Activated CD8-positive, alpha-beta T cell treated with anti-CD3 and anti-CD28 coated beads for 36 hours (primary cell): Measurements from ENCODE around the gene LMLN. TPM values are rescaled to one million over a fixed set of nuclear protein-coding genes. Genes with fewer than 3 reads are reported as not detected.

ENCODE experiments used
- ATAC-seq: fragments of 200-7000 bp; cut with Tn5 transposase; one replicate; pipeline ENCODE4 v1.10.0; 2021; ENCODE audit warnings: mild to moderate bottlenecking, moderate library complexity
- CTCF ChIA-PET: fragments of 350-600 bp; sonication (Branson Sonifier 250); formaldehyde crosslinking; loops from one replicate; lab custom pipeline; 2021; ENCODE audit warnings: antibody characterized with exemption; lab: Charles Lee
- POLR2A ChIA-PET: fragments of 350-600 bp; sonication (Branson Sonifier 250); formaldehyde crosslinking; loops from one replicate; lab custom pipeline; 2021; ENCODE audit warnings: antibody characterized with exemption; lab: Charles Lee
- DNase-seq: peaks from one replicate; pipeline ENCODE4 v3.0.0-alpha.2; 2020
- H3K27ac Mint-ChIP-seq: one replicate; pipeline ENCODE4 v1.8.0; 2021; ENCODE audit warnings: mild to moderate bottlenecking, mixed read lengths
- H3K27me3 Mint-ChIP-seq: one replicate; pipeline ENCODE4 v1.8.0; 2021; ENCODE audit warnings: mixed read lengths
- H3K36me3 Mint-ChIP-seq: one replicate; pipeline ENCODE4 v1.8.0; 2021; ENCODE audit warnings: low read depth, mixed read lengths
- H3K4me1 Mint-ChIP-seq: one replicate; pipeline ENCODE4 v1.8.0; 2021; ENCODE audit warnings: low read depth, mixed read lengths
- H3K4me3 Mint-ChIP-seq: one replicate; pipeline ENCODE4 v1.8.0; 2021; ENCODE audit warnings: mild to moderate bottlenecking, moderate library complexity, mixed read lengths
- H3K9me3 Mint-ChIP-seq: one replicate; pipeline ENCODE4 v1.8.0; 2021; ENCODE audit warnings: mixed read lengths
- CTCF ChIP-seq: fragments of 200-600 bp; IDR thresholded peaks from one replicate; pipeline ENCODE4 v1.8.0; 2022; ENCODE audit warnings: antibody characterized with exemption, mild to moderate bottlenecking
- intact Hi-C: fragments of 100-400 bp; cut with micrococcal nuclease; formaldehyde crosslinking; loops from one replicate; pipeline ENCODE4 v1.10.0; 2022
- total RNA-seq, 2 experiments: library from RNA; stranded (reverse); gene quantifications; one replicate each; pipeline ENCODE4 v1.2.3, GENCODE V29; 2021

LMLN gene
- total RNA-seq, 2 experiments from 2014 or later, result 6.3 to 10.4 TPM

- H3K4me3 Mint-ChIP-seq, result no peak overlapping the region
- no peaks in the 10 kb centered on the region for H3K27me3 Mint-ChIP-seq
- no peaks in the 10 kb centered on the region for H3K4me1 Mint-ChIP-seq
- H3K27ac Mint-ChIP-seq, result no peak overlapping the region
- H3K36me3 Mint-ChIP-seq, result peaks cover 6% of the 10 kb centered on the region
- CTCF ChIA-PET, result interaction anchor here (1.4 to 1.5 kb wide), 2 partner anchors 28 to 43 kb away, joined by 3 read pairs; no protein-coding TSS in a partner anchor
- no peaks in the 10 kb centered on the region for H3K9me3 Mint-ChIP-seq
- no peak for TF ChIP-seq CTCF
- DNase-seq (no peak), ATAC-seq (no peak)
- POLR2A ChIA-PET, result interaction anchor here (0.5 kb wide), 1 partner anchor 347 kb away, joined by 3 read pairs; no protein-coding TSS in a partner anchor
- intact Hi-C loops, result no loop called here
These were observed 62.6 kb downstream of the LMLN start for GRCh38 chr3:198022604-198023003.

GRCh38 chr3:198025644-198026043 lies 65.6 kb downstream of the LMLN start:
- ATAC-seq, result no peak
- POLR2A ChIA-PET, result no interaction called here
- DNase-seq, result no peak
- H3K27me3 Mint-ChIP-seq, result no peaks in the 10 kb centered on the region
- no peak for TF ChIP-seq CTCF
- no peaks in the 10 kb centered on the region for H3K9me3 Mint-ChIP-seq
- no peak overlapping the region for H3K4me3 Mint-ChIP-seq
- H3K4me1 Mint-ChIP-seq, result no peaks in the 10 kb centered on the region
- H3K27ac Mint-ChIP-seq, result no peak overlapping the region
- CTCF ChIA-PET, result no interaction called here
- H3K36me3 Mint-ChIP-seq, result peaks cover 6% of the 10 kb centered on the region
- intact Hi-C loops, result no loop called here

- CTCF ChIA-PET, result interaction anchor here (0.6 kb wide), 1 partner anchor 185 kb away, joined by 3 read pairs; no protein-coding TSS in a partner anchor
- Mint-ChIP-seq H3K4me1 (no peaks in the 10 kb centered on the region), H3K27me3 (no peaks in the 10 kb centered on the region), H3K9me3 (no peaks in the 10 kb centered on the region), H3K36me3 (peaks cover 6% of the 10 kb centered on the region), H3K27ac (no peak overlapping the region), H3K4me3 (no peak overlapping the region)
- no peak for TF ChIP-seq CTCF
- POLR2A ChIA-PET, result no interaction called here
- intact Hi-C loops, result no loop called here
- DNase-seq (no peak), ATAC-seq (no peak)
These were observed 66.6 kb downstream of the LMLN start for GRCh38 chr3:198026620-198027019.

- ChIA-PET POLR2A (no interaction called here), CTCF (no interaction called here)
- intact Hi-C loops, result no loop called here
- ATAC-seq (no peak), DNase-seq (no peak)
- Mint-ChIP-seq H3K27me3 (no peaks in the 10 kb centered on the region), H3K27ac (no peak overlapping the region), H3K4me1 (no peaks in the 10 kb centered on the region), H3K4me3 (no peak overlapping the region), H3K9me3 (no peaks in the 10 kb centered on the region), H3K36me3 (peaks cover 5% of the 10 kb centered on the region)
- no peak for TF ChIP-seq CTCF
These were observed 67.2 kb downstream of the LMLN start for GRCh38 chr3:198027045-198027798.

DNA sequence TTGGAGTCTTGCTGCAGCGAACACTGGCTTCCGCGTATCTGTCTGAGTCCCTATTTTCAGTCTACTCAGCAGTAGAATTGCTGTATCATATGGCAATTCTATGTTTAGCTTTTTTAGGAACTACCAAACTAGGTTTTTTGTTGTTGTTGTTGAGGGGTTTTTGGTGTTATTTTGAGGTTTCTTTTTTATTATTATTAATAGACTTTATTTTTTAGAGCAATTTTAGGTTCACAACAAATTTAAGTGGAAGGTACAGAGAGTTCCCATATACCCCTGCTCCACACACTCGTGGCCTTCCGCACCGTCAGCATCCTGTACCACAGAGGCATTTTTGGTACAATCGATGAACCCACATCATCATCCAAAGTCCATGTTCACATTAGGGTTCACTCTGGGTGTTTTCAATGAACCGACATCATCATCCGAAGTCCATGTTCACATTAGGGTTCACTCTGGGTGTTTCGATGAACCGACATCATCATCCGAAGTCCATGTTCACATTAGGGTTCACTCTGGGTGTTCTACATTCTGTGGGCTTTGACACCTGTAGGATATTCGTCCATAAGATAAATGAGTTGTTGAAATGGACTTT lies 67.9 kb downstream of the LMLN start:
- TF ChIP-seq CTCF, result no peak
- CTCF ChIA-PET, result no interaction called here
- Mint-ChIP-seq H3K27me3 (no peaks in the 10 kb centered on the region), H3K9me3 (no peaks in the 10 kb centered on the region), H3K4me3 (no peak overlapping the region), H3K36me3 (peaks cover 2% of the 10 kb centered on the region), H3K27ac (no peak overlapping the region), H3K4me1 (no peaks in the 10 kb centered on the region)
- intact Hi-C loops, result no loop called here
- DNase-seq (no peak), ATAC-seq (no peak)
- POLR2A ChIA-PET, result no interaction called here
